Amygdala (tissue), 56 donors: ENCODE data around the gene PACC1.
A peak's percentile ranks its signal among the peaks of the same experiment; 100 is the strongest.
"Not testable (repeated sequence)": the region's sequence is repeated elsewhere in the genome, so short reads cannot be mapped to it uniquely, and the experiment has no call there.

Source experiments
- DNase-seq, 56 donors: peaks; one replicate each; lab custom pipeline; 2025; lab: John Stamatoyannopoulos, UW

The PACC1 gene

DNA sequence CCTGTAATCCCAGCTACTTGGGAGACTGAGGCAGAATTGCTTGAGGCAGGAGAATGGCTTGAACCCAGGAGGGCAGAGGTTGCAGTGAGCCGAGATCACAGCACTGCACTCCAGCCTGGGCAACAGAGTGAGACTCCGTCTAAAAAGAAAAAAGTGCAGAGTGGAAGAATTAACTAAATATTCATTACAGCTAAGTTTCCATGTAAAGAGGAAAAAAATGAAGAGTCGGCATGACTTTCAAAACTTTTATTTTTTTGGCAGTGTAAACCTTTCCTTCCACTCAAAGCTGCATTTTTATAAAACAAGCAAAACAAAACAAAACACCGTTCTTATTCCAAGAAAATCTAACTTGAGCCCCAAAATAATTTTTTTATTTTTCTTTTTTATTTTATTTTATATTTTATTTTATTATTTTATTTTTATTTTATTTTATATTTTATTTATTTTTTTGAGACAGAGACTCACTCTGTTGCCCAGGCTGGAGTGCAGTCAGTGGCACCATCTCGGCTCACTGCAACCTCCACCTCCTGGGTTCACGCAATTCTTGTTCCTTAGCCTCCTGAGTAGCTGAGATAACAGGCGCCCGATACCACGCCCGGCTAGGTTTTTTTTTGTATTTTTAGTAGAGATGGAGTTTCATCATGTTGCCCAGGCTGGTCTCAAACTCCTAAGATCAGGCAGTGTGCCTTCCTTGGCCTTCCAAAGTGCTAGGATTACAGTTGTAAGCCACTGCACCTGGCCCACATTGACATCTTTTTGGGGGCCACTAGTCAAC is 62.9 kb downstream of the PACC1 start:
- DNase-seq = no peak

DNA sequence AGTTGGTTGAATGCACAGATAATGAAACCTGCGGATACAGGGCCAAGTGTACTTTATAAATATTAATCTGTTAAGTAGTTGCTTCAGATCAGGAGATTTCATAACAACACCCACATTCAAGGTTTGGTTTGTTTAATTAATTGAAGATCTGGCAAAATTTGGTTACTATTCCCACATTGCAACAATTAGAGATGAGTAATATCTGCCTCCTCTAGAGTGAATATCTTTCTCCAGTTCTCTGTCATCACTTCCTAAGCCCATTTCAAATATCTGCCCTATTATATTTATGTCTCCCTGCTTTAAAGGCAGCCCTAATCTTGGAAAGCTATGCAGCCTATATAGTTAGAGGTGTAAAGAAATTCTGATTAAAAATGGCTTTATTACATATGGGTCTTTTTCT is 68.1 kb downstream of the PACC1 start:
- DNase-seq = no peak

- no peak for DNase-seq
Observed at GRCh38 chr1:212344905-212345304, 69.8 kb downstream of the PACC1 start.

GRCh38 chr1:212341090-212341489 is 73.6 kb downstream of the PACC1 start:
- DNase-seq = no peak

GRCh38 chr1:212329105-212329504 is 85.6 kb downstream of the PACC1 start:
- no peak for DNase-seq

DNA sequence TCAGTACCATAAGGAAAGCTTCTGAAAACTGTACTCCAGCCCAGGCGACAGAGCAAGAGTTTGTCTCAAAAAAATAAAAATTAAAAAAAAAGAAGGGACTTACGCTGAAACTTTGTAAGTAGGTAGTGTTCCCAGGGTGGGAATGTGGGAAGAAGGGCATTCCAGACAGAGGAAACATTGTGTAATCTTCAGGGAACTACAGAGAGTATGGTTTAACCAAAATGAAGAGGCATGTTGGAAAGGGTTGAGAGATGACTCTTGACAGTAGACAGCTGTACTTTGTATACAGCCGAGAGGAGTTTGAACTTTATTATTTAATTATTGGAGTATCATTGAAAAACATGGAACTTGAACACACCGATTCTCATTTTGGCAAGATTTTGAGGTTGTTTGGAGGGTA is 86.4 kb downstream of the PACC1 start:
- no peak for DNase-seq

- DNase-seq = no peak
Observed at GRCh38 chr1:212326541-212326940, 88.1 kb downstream of the PACC1 start.

GRCh38 chr1:212323066-212323465 is 91.6 kb downstream of the PACC1 start:
- DNase-seq = no peak

DNA sequence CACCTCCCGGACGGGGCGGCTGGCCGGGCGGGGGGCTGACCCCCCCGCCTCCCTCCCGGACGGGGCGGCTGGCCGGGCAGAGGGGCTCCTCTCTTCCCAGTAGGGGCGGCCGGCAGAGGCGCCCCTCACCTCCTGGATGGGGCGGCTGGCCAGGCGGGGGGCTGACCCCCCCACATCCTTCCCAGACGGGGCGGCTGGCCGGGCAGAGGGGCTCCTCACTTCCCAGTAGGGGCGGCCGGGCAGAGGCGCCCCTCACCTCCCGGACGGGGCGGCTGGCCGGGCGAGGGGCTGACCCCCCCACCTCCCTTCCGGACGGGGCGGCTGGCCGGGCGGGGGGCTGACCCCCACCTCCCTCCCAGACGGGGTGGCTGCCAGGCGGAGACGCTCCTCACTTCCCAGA is 93.7 kb downstream of the PACC1 start:
- DNase-seq = not testable (repeated sequence)

- no peak for DNase-seq
Observed at GRCh38 chr1:212317916-212318315, 96.8 kb downstream of the PACC1 start.

- DNase-seq = peak in 10 of 56 donors; percentile 1 to 30 (median 4)
Observed at GRCh38 chr1:212315907-212316306, 98.8 kb downstream of the PACC1 start.

- no peak for DNase-seq
Observed at GRCh38 chr1:212315184-212315583, 99.5 kb downstream of the PACC1 start.
